HG02884 (cell line): Measurements from ENCODE around the gene MPIG6B.
"Not testable (repeated sequence)": the region's sequence is repeated elsewhere in the genome, so short reads cannot be mapped to it uniquely, and the experiment has no call there.

ENCODE experiments used
- ATAC-seq: cut with Tn5 transposase; IDR thresholded peaks from one replicate; pipeline ENCODE4 v1.9.1; 2021; ENCODE audit warnings: mild to moderate bottlenecking, moderate library complexity; ENCODE audit not compliant: unreplicated experiment

Gene MPIG6B

GRCh38 chr6:31700740-31701401 is 22.3 kb upstream of the MPIG6B start:
- no peak for ATAC-seq

GRCh38 chr6:31701666-31702404 is 21.3 kb upstream of the MPIG6B start:
- no peak for ATAC-seq

GRCh38 chr6:31702405-31702818 is 20.8 kb upstream of the MPIG6B start:
- no peak for ATAC-seq

GRCh38 chr6:31702819-31703716 is 20.1 kb upstream of the MPIG6B start, which contains the start of gene ABHD16A:
TSS of gene ABHD16A (minus strand) at chr6:31703324. CDS start at chr6:31703281, 43 bp downstream.
- ATAC-seq = peak; percentile 80

GRCh38 chr6:31705931-31706330 is 17.2 kb upstream of the MPIG6B start:
- ATAC-seq = no peak

- no peak for ATAC-seq
Measured at GRCh38 chr6:31706599-31706998, 16.6 kb upstream of the MPIG6B start, which contains the start of gene LY6G6F. TSS of gene LY6G6F (plus strand) at chr6:31706866. CDS start at chr6:31706907, 41 bp downstream.

GRCh38 chr6:31707701-31708100 is 15.5 kb upstream of the MPIG6B start:
- no peak for ATAC-seq

GRCh38 chr6:31708224-31708623 is 14.9 kb upstream of the MPIG6B start:
- ATAC-seq = no peak

- ATAC-seq = not testable (repeated sequence)
Measured at GRCh38 chr6:31709157-31709556, 14.0 kb upstream of the MPIG6B start.

- no peak for ATAC-seq
Measured at GRCh38 chr6:31710523-31711219, 12.5 kb upstream of the MPIG6B start.

- ATAC-seq = no peak
Measured at GRCh38 chr6:31711233-31711632, 11.9 kb upstream of the MPIG6B start.

GRCh38 chr6:31712296-31712695 is 10.9 kb upstream of the MPIG6B start:
- ATAC-seq = no peak

- no peak for ATAC-seq
Measured at GRCh38 chr6:31713465-31713864, 9.7 kb upstream of the MPIG6B start.

GRCh38 chr6:31713991-31714684 is 9.0 kb upstream of the MPIG6B start:
- ATAC-seq = no peak

GRCh38 chr6:31715022-31715958 is 7.9 kb upstream of the MPIG6B start, which contains the start of gene LY6G6D:
TSS of gene LY6G6D (plus strand) at chr6:31715348. CDS start at chr6:31715356, 8 bp downstream.
- no peak for ATAC-seq

- no peak for ATAC-seq
Measured at GRCh38 chr6:31717499-31718222, 5.5 kb upstream of the MPIG6B start.

GRCh38 chr6:31718265-31718664 is 4.9 kb upstream of the MPIG6B start:
- no peak for ATAC-seq

- ATAC-seq = no peak
Measured at GRCh38 chr6:31719001-31719400, 4.2 kb upstream of the MPIG6B start.
